NB4 (cell line): ENCODE data around the gene NLRP7.

ENCODE experiments used
- DNase-seq: peaks from one replicate; pipeline ENCODE4 v3.0.0; 2010; ENCODE audit warnings: low read depth
- H3K4me3 ChIP-seq: one replicate; pipeline ENCODE4 v1.5.1; 2011; ENCODE audit warnings: mild to moderate bottlenecking, low read depth, low read length, moderate library complexity
- CTCF ChIP-seq: IDR thresholded peaks from one replicate; pipeline ENCODE4 v1.5.1; 2012; ENCODE audit warnings: low read depth, low read length
- MAX ChIP-seq: IDR thresholded peaks from 2 replicates; pipeline ENCODE4 v1.6.1; 2011; ENCODE audit warnings: low read depth, low read length
- MYC ChIP-seq: IDR thresholded peaks from 2 replicates; pipeline ENCODE4 v1.6.1; 2011; ENCODE audit warnings: low read depth, low read length
- POLR2A ChIP-seq: IDR thresholded peaks from 2 replicates; pipeline ENCODE4 v1.6.1; 2011; ENCODE audit warnings: mild to moderate bottlenecking; ENCODE audit not compliant: insufficient read length; ENCODE audit errors: extremely low read depth

NLRP7 gene

GRCh38 chr19:54888239-54888638, 59.1 kb downstream of the NLRP7 start:
- no peak overlapping the region for H3K4me3 ChIP-seq
- no peak for TF ChIP-seq MYC
- no peak for TF ChIP-seq MAX
- TF ChIP-seq CTCF: no peak
- TF ChIP-seq POLR2A: no peak
- no peak for DNase-seq

GRCh38 chr19:54883228-54883627, 64.1 kb downstream of the NLRP7 start:
- no peak overlapping the region for H3K4me3 ChIP-seq
- TF ChIP-seq MYC (no peak), CTCF (no peak), POLR2A (no peak), MAX (no peak)
- no peak for DNase-seq

GRCh38 chr19:54882758-54883157, 64.6 kb downstream of the NLRP7 start:
- peak; percentile 26 for DNase-seq
- no peak for TF ChIP-seq POLR2A
- TF ChIP-seq MAX: no peak
- TF ChIP-seq CTCF: no peak
- no peak for TF ChIP-seq MYC
- H3K4me3 ChIP-seq: no peak overlapping the region

GRCh38 chr19:54881884-54882283, 65.4 kb downstream of the NLRP7 start:
- DNase-seq: no peak
- TF ChIP-seq MAX (no peak), CTCF (no peak), MYC (no peak), POLR2A (no peak)
- H3K4me3 ChIP-seq: no peak overlapping the region

GRCh38 chr19:54877471-54877870, 69.9 kb downstream of the NLRP7 start:
- DNase-seq: no peak
- TF ChIP-seq CTCF (no peak), MYC (no peak), MAX (no peak), POLR2A (no peak)

GRCh38 chr19:54875506-54875905, 71.8 kb downstream of the NLRP7 start:
- TF ChIP-seq MYC: no peak
- no peak for TF ChIP-seq CTCF
- no peak for TF ChIP-seq POLR2A
- no peak for TF ChIP-seq MAX
- no peak overlapping the region for H3K4me3 ChIP-seq
- peak; percentile 72 for DNase-seq

More at GRCh38 chr19:54877471-54877870, 69.9 kb downstream of the NLRP7 start:
- H3K4me3 ChIP-seq: no peak overlapping the region
